ENCODE results near the gene SLC4A7. TPM values are rescaled to one million over a fixed set of nuclear protein-coding genes. Genes with fewer than 3 reads are reported as not detected.

Gene SLC4A7
- total and polyA plus RNA-seq, 4 donors, result 3.3 to 87.1 (median 11.9) TPM

- Histone ChIP-seq H3K27me3 (ENCODE audit: control insufficient read depth in 3 of 3, insufficient read depth in 3 of 3, low read length in 2 of 3) (no peaks in the 10 kb centered on the region), H3K27ac (ENCODE audit: low read depth in 1 of 2, low read length in 1 of 2) (no peak overlapping the region), H3K4me3 (no peak overlapping the region), H3K9ac (ENCODE audit: insufficient read depth in 1 of 2, low read length in 2 of 2) (no peak overlapping the region), H3K9me3 (ENCODE audit: control insufficient read depth in 4 of 4, insufficient read depth in 3 of 4, low read length in 3 of 4) (no peaks in the 10 kb centered on the region), H3K4me1 (ENCODE audit: control insufficient read depth in 5 of 5, insufficient read depth in 5 of 5, low read length in 5 of 5) (peaks cover 0 to 5% (median 0%) of the 10 kb centered on the region in 5 donors), H3K36me3 (ENCODE audit: control insufficient read depth in 4 of 4, insufficient read depth in 4 of 4, low read length in 4 of 4) (no peaks in the 10 kb centered on the region)
- TF ChIP-seq CTCF (IDR thresholded peaks at IDR 0.05; ENCODE audit: control extremely low read depth, extremely low read depth), result no peak
- WGBS, 2 donors, result 84 to 87% methylated on average over 3 of the region's 3 CpGs
- ATAC-seq (ENCODE audit: insufficient read depth, low FRiP score) (no peak), DNase-seq (no peak)
These were observed 134.4 kb downstream of the SLC4A7 start for GRCh38 chr3:27349832-27350231.

GRCh38 chr3:27345959-27346865 is 138.0 kb downstream of the SLC4A7 start:
- no peak overlapping the region for H3K9ac ChIP-seq (ENCODE audit: insufficient read depth in 1 of 2, low read length in 2 of 2)
- 83 to 88% methylated on average over 11 of the region's 11 CpGs for WGBS, 2 donors
- DNase-seq (no peak), ATAC-seq (ENCODE audit: insufficient read depth, low FRiP score) (no peak)
- TF ChIP-seq CTCF (IDR thresholded peaks at IDR 0.05; ENCODE audit: control extremely low read depth, extremely low read depth), result no peak
- H3K36me3 ChIP-seq (ENCODE audit: control insufficient read depth in 4 of 4, insufficient read depth in 4 of 4, low read length in 4 of 4), result no peaks in the 10 kb centered on the region
- no peak overlapping the region for H3K4me3 ChIP-seq
- H3K9me3 ChIP-seq (ENCODE audit: control insufficient read depth in 4 of 4, insufficient read depth in 3 of 4, low read length in 3 of 4), result no peaks in the 10 kb centered on the region
- H3K27me3 ChIP-seq (ENCODE audit: control insufficient read depth in 3 of 3, insufficient read depth in 3 of 3, low read length in 2 of 3), result no peaks in the 10 kb centered on the region
- H3K4me1 ChIP-seq (ENCODE audit: control insufficient read depth in 5 of 5, insufficient read depth in 5 of 5, low read length in 5 of 5), result peaks cover 0 to 14% (median 0%) of the 10 kb centered on the region in 5 donors
- peak overlapping the region in 1 of 2 donors; percentile 75 for H3K27ac ChIP-seq (ENCODE audit: low read depth in 1 of 2, low read length in 1 of 2)

GRCh38 chr3:27345493-27345892 is 138.7 kb downstream of the SLC4A7 start:
- TF ChIP-seq CTCF (IDR thresholded peaks at IDR 0.05; ENCODE audit: control extremely low read depth, extremely low read depth), result no peak
- peak in 1 of 3 donors; percentile 13 for DNase-seq
- Histone ChIP-seq H3K4me3 (no peak overlapping the region), H3K4me1 (ENCODE audit: control insufficient read depth in 5 of 5, insufficient read depth in 5 of 5, low read length in 5 of 5) (peaks cover 0 to 14% (median 0%) of the 10 kb centered on the region in 5 donors), H3K9ac (ENCODE audit: insufficient read depth in 1 of 2, low read length in 2 of 2) (no peak overlapping the region), H3K9me3 (ENCODE audit: control insufficient read depth in 4 of 4, insufficient read depth in 3 of 4, low read length in 3 of 4) (no peaks in the 10 kb centered on the region), H3K27me3 (ENCODE audit: control insufficient read depth in 3 of 3, insufficient read depth in 3 of 3, low read length in 2 of 3) (no peaks in the 10 kb centered on the region), H3K27ac (ENCODE audit: low read depth in 1 of 2, low read length in 1 of 2) (peak overlapping the region in 1 of 2 donors; percentile 22), H3K36me3 (ENCODE audit: control insufficient read depth in 4 of 4, insufficient read depth in 4 of 4, low read length in 4 of 4) (no peaks in the 10 kb centered on the region)
- ATAC-seq (ENCODE audit: insufficient read depth, low FRiP score), result no peak
- 32 to 39% methylated on average over 5 of the region's 5 CpGs for WGBS, 2 donors

All from lung (tissue), 12 donors.